ENCODE measurements around the gene NAA20. TPM values are rescaled to one million over a fixed set of nuclear protein-coding genes. Genes with fewer than 3 reads are reported as not detected.
A peak's percentile ranks its signal among the peaks of the same experiment; 100 is the strongest.
"Not testable (repeated sequence)": the region's sequence is repeated elsewhere in the genome, so short reads cannot be mapped to it uniquely, and the experiment has no call there.

NAA20 gene
- total RNA-seq, 3 donors from 2014 or later, result 115 to 121 (median 118) TPM

- H3K36me3 Mint-ChIP-seq (ENCODE audit: insufficient read depth), result no peaks in the 10 kb centered on the region
- peaks cover 13% of the 10 kb centered on the region for H3K4me1 Mint-ChIP-seq (ENCODE audit: low read depth)
- no peaks in the 10 kb centered on the region for H3K9me3 Mint-ChIP-seq
- H3K4me3 Mint-ChIP-seq, result no peak overlapping the region
- H3K27me3 Mint-ChIP-seq (ENCODE audit: low read depth), result peaks cover 18% of the 10 kb centered on the region
- DNase-seq (no peak), ATAC-seq (no peak)
Observed at GRCh38 chr20:19998990-19999705, 18.0 kb upstream of the NAA20 start.

DNA sequence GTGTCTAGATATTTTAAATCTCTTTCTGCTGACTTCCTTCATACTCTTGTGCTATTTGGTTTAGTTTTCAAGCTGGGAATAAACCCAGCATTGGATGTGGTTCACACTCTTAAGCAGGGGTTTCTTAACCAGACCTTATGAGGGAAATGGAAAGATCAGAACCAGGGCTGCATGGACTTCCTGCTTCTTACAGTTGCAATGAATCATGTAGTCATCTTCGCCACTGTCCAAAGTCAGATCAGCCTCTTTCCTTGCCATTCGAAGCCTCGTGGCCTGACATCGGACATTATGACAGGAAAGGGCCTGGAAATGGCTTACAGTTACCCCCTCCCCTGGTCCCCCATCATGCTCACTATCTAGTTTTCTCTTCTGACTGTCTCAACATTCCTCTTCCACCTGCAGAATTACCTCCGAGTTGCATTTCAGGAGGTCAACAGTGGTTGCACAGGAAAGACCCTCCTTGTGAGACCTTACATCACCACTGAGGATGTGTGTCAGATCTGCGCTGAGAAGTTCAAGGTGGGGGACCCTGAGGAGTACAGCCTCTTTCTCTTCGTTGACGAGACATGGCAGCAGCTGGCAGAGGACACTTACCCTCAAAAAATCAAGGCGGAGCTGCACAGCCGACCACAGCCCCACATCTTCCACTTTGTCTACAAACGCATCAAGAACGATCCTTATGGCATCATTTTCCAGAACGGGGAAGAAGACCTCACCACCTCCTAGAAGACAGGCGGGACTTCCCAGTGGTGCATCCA, 16.8 kb upstream of the NAA20 start:
- H3K4me1 Mint-ChIP-seq (ENCODE audit: low read depth), result peaks cover 15% of the 10 kb centered on the region
- no peak for DNase-seq
- H3K4me3 Mint-ChIP-seq, result no peak overlapping the region
- H3K36me3 Mint-ChIP-seq (ENCODE audit: insufficient read depth), result no peaks in the 10 kb centered on the region
- no peaks in the 10 kb centered on the region for H3K9me3 Mint-ChIP-seq
- no peak for ATAC-seq
- peaks cover 23% of the 10 kb centered on the region for H3K27me3 Mint-ChIP-seq (ENCODE audit: low read depth)

DNA sequence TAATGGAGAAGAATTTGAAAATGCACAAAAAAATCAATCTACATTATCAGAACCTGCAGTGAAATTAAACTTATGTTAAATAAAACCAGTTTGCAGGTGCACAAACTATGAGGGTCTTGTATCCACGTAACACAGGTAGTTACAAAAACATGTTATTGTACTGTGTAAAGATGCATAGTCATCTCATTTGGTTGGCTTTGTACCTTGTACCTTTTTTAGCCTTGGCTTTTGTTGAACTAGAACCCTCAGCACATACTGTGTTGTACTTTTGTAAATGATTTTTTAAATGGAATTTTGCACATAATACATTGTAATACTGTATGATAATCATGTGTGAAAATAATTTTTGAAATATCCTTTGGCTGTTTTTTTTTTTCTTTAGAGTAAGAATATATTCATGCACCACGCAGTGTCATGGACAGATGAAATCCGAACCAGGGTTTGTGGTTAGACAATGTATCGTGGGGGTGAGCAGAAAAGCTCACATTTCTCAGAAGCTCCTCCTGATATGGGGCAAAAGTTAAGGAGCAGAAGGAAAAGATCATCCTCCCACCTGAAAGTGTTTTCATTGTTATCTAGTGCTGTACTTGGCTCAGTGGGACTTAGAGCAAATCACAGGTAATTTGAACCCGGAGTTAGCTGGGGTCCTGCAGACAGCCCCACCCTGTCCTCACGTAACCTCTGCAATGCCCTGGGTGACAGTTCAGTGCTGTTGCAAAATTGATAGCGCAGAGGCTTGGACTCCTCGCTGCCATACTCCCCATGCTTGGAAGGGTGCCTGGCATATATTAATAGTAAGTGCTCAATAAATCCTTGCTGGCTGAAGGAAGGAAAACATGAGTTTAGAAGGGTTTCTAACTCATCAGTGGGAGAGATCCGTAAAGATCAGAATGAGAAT, 14.8 kb upstream of the NAA20 start:
- Mint-ChIP-seq H3K27me3 (ENCODE audit: low read depth) (peaks cover 31% of the 10 kb centered on the region), H3K4me3 (peak overlapping the region; percentile 8), H3K4me1 (ENCODE audit: low read depth) (peaks cover 15% of the 10 kb centered on the region), H3K36me3 (ENCODE audit: insufficient read depth) (no peaks in the 10 kb centered on the region), H3K9me3 (no peaks in the 10 kb centered on the region)
- no peak for DNase-seq
- ATAC-seq, result no peak

- H3K4me3 Mint-ChIP-seq, result peak overlapping the region; percentile 73
- no peaks in the 10 kb centered on the region for H3K36me3 Mint-ChIP-seq (ENCODE audit: insufficient read depth)
- peaks cover 15% of the 10 kb centered on the region for H3K4me1 Mint-ChIP-seq (ENCODE audit: low read depth)
- DNase-seq (no peak), ATAC-seq (peak; percentile 88 to 91)
- H3K27me3 Mint-ChIP-seq (ENCODE audit: low read depth), result peaks cover 38% of the 10 kb centered on the region
- no peaks in the 10 kb centered on the region for H3K9me3 Mint-ChIP-seq
Observed at GRCh38 chr20:20003031-20003954, 13.9 kb upstream of the NAA20 start.

DNA sequence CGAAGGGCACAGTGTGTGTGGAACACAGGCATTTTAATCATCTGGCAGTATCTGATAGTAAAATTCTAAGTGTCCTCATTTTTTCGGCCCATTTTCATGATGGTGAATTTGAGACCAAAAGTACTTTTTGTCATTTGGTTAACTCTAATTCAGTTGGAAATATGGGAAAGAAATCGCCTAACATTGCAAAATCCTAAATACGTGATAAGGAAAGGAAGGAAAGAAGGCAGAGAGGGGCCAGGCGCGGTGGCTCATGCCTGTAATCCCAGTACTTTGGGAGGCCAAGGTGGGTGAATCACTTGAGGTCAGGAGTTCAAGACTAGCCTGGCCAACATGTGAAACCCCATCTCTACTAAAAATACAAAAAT, 13.2 kb upstream of the NAA20 start:
- not testable (repeated sequence) for H3K9me3 Mint-ChIP-seq; ATAC-seq; DNase-seq; H3K36me3 Mint-ChIP-seq (ENCODE audit: insufficient read depth)
- Mint-ChIP-seq H3K4me1 (ENCODE audit: low read depth) (peaks cover 15% of the 10 kb centered on the region), H3K27me3 (ENCODE audit: low read depth) (peaks cover 38% of the 10 kb centered on the region), H3K4me3 (peak overlapping the region; percentile 73)

DNA sequence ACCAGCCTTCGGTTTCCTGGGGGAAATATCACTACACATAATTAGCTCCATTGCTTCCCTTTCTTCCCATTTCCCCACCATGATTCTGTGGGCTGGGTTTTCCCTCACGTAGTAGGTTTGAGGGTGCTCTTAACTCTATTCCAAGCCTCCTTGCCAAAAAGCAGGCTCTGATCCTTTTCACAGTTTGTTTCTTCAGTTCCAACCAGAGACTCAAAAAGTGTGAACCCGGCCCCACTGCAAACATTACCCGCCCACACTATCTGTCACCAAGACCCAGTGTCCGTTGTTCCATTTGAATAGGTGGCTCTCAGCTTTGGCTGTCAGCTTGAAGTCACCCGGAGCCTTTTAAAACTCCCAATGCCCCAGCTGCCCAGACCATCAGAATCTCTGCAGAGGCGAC, 11.8 kb upstream of the NAA20 start:
- peaks cover 15% of the 10 kb centered on the region for H3K4me1 Mint-ChIP-seq (ENCODE audit: low read depth)
- ATAC-seq (no peak), DNase-seq (no peak)
- H3K9me3 Mint-ChIP-seq, result no peaks in the 10 kb centered on the region
- peaks cover 41% of the 10 kb centered on the region for H3K27me3 Mint-ChIP-seq (ENCODE audit: low read depth)
- H3K4me3 Mint-ChIP-seq, result no peak overlapping the region
- no peaks in the 10 kb centered on the region for H3K36me3 Mint-ChIP-seq (ENCODE audit: insufficient read depth)

- Mint-ChIP-seq H3K4me1 (ENCODE audit: low read depth) (peaks cover 4% of the 10 kb centered on the region), H3K9me3 (no peaks in the 10 kb centered on the region), H3K36me3 (ENCODE audit: insufficient read depth) (no peaks in the 10 kb centered on the region), H3K27me3 (ENCODE audit: low read depth) (peaks cover 28% of the 10 kb centered on the region), H3K4me3 (no peak overlapping the region)
- ATAC-seq (no peak), DNase-seq (no peak)
Observed at GRCh38 chr20:20009784-20010253, 7.3 kb upstream of the NAA20 start.

GRCh38 chr20:20010639-20011500, 6.3 kb upstream of the NAA20 start:
- DNase-seq (no peak), ATAC-seq (no peak)
- Mint-ChIP-seq H3K9me3 (no peaks in the 10 kb centered on the region), H3K36me3 (ENCODE audit: insufficient read depth) (no peaks in the 10 kb centered on the region), H3K4me3 (no peak overlapping the region), H3K4me1 (ENCODE audit: low read depth) (peaks cover 4% of the 10 kb centered on the region), H3K27me3 (ENCODE audit: low read depth) (peaks cover 20% of the 10 kb centered on the region)

GRCh38 chr20:20012541-20012940, 4.6 kb upstream of the NAA20 start:
- no peak overlapping the region for H3K4me3 Mint-ChIP-seq
- ATAC-seq, result no peak
- no peak for DNase-seq
- H3K36me3 Mint-ChIP-seq (ENCODE audit: insufficient read depth), result no peaks in the 10 kb centered on the region
- no peaks in the 10 kb centered on the region for H3K9me3 Mint-ChIP-seq
- peaks cover 11% of the 10 kb centered on the region for H3K4me1 Mint-ChIP-seq (ENCODE audit: low read depth)
- peaks cover 13% of the 10 kb centered on the region for H3K27me3 Mint-ChIP-seq (ENCODE audit: low read depth)

GRCh38 chr20:20014659-20015058, 2.5 kb upstream of the NAA20 start:
- no peak for ATAC-seq
- Mint-ChIP-seq H3K9me3 (no peaks in the 10 kb centered on the region), H3K4me1 (ENCODE audit: low read depth) (peaks cover 32% of the 10 kb centered on the region), H3K27me3 (ENCODE audit: low read depth) (peaks cover 8% of the 10 kb centered on the region), H3K4me3 (no peak overlapping the region), H3K36me3 (ENCODE audit: insufficient read depth) (peaks cover 3% of the 10 kb centered on the region)
- no peak for DNase-seq

DNA sequence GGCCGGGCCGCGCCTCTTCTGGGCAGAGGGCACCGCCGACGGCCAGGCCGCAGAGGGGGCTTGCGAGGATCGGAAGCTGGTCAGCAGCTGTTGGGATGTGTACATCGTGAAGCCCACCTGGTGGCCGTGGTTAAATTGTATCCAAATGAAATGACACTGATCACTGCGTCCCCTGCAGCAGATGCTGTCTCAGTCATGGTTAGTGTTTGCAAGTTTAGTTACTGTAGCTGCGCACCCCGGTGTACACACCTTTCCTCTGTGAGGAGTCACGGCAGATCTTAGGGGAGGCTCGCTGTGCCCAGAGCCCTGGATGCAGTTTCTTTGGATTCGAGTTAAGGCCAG, 653 bp downstream of the NAA20 start:
- Mint-ChIP-seq H3K9me3 (no peaks in the 10 kb centered on the region), H3K4me1 (ENCODE audit: low read depth) (peaks cover 59% of the 10 kb centered on the region), H3K27me3 (ENCODE audit: low read depth) (no peaks in the 10 kb centered on the region), H3K36me3 (ENCODE audit: insufficient read depth) (peaks cover 7% of the 10 kb centered on the region), H3K4me3 (peak overlapping the region; percentile 90)
- ATAC-seq (peak; percentile 5 to 17), DNase-seq (no peak)

- no peaks in the 10 kb centered on the region for H3K9me3 Mint-ChIP-seq
- H3K36me3 Mint-ChIP-seq (ENCODE audit: insufficient read depth), result peaks cover 7% of the 10 kb centered on the region
- DNase-seq, result no peak
- peaks cover 60% of the 10 kb centered on the region for H3K4me1 Mint-ChIP-seq (ENCODE audit: low read depth)
- no peak for ATAC-seq
- no peaks in the 10 kb centered on the region for H3K27me3 Mint-ChIP-seq (ENCODE audit: low read depth)
- H3K4me3 Mint-ChIP-seq, result peak overlapping the region; percentile 90
Observed at GRCh38 chr20:20018366-20018765, 1.2 kb downstream of the NAA20 start.

GRCh38 chr20:20019123-20019522, 2.0 kb downstream of the NAA20 start:
- DNase-seq (no peak), ATAC-seq (no peak)
- Mint-ChIP-seq H3K9me3 (no peaks in the 10 kb centered on the region), H3K27me3 (ENCODE audit: low read depth) (no peaks in the 10 kb centered on the region), H3K4me3 (peak overlapping the region; percentile 90), H3K36me3 (ENCODE audit: insufficient read depth) (peaks cover 13% of the 10 kb centered on the region), H3K4me1 (ENCODE audit: low read depth) (peaks cover 62% of the 10 kb centered on the region)

All from activated T-cell treated with anti-CD3 and anti-CD28 coated beads, Interleukin-2, amount 50 U/mL, for 4 hours (primary cell).